Measurements from ENCODE around the gene SHFL. TPM values are rescaled to one million over a fixed set of nuclear protein-coding genes. Genes with fewer than 3 reads are reported as not detected.

Gene SHFL
- total and polyA plus RNA-seq, 2 of the 8 experiments (the other 6 are each of a cell fraction or from before 2014, with no cell fraction given) = 25.3 to 37.1 TPM

DNA sequence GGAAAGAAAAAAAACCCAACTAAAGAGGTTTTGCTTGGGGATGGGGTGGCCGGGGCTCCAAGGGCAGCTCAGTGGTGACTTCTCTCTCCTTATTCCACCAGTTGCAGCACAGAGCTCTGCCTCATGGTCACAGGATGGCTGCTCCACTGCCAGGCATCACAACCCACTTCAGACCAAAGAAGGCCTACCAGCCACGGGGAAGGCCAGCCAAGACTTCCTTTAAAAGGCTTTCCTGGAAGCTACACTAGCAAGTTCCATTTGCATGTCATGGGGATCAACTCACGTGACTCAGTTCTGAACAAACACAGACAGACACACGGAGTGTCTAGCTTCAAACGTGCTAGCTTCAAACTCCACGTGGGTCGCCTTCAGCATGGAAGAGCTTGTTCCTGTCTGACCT lies 46.8 kb downstream of the SHFL start (continued):
- TF ChIP-seq CHD2 (IDR thresholded peaks at IDR 0.05; ENCODE audit: low read length) = no peak
- TF ChIP-seq CHD1 (IDR thresholded peaks at IDR 0.05; ENCODE audit: low read depth, low read length) = no peak
- TF ChIP-seq, protein P1, sequence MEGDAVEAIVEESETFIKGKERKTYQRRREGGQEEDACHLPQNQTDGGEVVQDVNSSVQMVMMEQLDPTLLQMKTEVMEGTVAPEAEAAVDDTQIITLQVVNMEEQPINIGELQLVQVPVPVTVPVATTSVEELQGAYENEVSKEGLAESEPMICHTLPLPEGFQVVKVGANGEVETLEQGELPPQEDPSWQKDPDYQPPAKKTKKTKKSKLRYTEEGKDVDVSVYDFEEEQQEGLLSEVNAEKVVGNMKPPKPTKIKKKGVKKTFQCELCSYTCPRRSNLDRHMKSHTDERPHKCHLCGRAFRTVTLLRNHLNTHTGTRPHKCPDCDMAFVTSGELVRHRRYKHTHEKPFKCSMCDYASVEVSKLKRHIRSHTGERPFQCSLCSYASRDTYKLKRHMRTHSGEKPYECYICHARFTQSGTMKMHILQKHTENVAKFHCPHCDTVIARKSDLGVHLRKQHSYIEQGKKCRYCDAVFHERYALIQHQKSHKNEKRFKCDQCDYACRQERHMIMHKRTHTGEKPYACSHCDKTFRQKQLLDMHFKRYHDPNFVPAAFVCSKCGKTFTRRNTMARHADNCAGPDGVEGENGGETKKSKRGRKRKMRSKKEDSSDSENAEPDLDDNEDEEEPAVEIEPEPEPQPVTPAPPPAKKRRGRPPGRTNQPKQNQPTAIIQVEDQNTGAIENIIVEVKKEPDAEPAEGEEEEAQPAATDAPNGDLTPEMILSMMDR (IDR thresholded peaks at IDR 0.05; ENCODE audit: control extremely low read depth in 1 of 3, insufficient read depth in 1 of 3, low read depth in 1 of 3, low read length in 3 of 3) = no peak
